LNCAP (cell line): Measurements from ENCODE around the gene TBX2.
A peak's percentile ranks its signal among the peaks of the same experiment; 100 is the strongest.

Experiments
- TF ChIP-seq, protein P1 (sequence below): fragments of 450-650 bp; IDR thresholded peaks from 2 replicates; pipeline ENCODE4 v1.5.1; 2017; ENCODE audit warnings: mild to moderate bottlenecking

TBX2 gene

GRCh38 chr17:61414141-61414935, 14.7 kb downstream of the TBX2 start:
- TF ChIP-seq, protein P1, sequence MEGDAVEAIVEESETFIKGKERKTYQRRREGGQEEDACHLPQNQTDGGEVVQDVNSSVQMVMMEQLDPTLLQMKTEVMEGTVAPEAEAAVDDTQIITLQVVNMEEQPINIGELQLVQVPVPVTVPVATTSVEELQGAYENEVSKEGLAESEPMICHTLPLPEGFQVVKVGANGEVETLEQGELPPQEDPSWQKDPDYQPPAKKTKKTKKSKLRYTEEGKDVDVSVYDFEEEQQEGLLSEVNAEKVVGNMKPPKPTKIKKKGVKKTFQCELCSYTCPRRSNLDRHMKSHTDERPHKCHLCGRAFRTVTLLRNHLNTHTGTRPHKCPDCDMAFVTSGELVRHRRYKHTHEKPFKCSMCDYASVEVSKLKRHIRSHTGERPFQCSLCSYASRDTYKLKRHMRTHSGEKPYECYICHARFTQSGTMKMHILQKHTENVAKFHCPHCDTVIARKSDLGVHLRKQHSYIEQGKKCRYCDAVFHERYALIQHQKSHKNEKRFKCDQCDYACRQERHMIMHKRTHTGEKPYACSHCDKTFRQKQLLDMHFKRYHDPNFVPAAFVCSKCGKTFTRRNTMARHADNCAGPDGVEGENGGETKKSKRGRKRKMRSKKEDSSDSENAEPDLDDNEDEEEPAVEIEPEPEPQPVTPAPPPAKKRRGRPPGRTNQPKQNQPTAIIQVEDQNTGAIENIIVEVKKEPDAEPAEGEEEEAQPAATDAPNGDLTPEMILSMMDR = no peak

DNA sequence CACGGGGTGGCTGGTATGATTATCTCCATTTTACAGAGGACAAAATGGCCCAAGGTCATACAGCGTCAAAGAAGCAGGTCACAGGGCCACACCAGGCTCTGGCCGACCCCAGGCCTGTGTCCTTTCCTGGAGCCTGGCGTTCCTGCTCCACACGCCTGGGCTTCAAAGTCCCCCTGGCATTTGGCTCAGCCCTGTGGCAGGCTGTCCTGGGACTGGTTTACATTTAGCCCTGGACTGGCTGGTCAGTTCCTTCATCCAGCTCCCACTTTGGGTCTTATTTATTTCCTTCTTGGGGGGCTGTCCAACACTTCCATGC, 15.3 kb downstream of the TBX2 start:
- TF ChIP-seq, protein P1 = no peak

DNA sequence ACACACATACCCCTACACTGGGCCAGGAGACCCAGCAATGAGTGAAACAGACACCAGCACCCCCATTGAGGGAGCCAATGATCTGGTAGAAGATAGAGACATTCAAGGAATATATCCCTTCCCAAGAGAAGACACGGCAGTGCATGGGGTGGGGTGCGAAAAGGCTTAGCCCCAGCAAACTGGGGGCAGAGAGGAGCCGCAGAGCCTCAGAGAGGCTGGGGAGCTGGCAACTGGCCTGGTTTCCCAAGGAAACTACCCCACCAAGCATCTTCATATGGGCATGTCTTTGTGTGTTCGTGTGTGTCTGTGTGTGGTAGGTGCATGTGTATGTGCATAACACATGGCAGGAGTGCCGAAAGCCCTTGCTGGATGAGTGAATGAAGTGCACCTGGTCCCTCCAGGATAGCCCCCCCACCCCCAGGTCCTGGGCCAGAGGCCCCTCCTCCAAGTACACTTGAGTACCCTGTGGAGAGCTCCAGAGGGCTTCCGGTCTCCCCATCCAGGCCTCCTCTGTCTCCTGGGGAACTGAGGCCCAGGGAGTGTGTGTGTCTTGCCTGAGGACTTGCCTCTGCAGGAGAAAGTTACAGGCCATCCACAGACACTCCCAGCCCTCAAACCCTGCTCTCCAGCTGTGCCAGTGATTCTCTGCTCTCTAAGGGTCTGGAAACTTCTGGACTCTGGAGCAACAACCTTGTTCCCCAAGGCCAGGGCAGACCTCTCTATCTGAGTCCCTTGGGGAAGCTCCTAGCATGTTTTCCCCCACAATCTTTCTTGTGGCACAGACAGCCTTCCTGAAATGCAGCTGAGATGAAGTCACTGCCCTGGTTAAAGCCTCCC, 15.9 kb downstream of the TBX2 start:
- TF ChIP-seq, protein P1 = no peak

DNA sequence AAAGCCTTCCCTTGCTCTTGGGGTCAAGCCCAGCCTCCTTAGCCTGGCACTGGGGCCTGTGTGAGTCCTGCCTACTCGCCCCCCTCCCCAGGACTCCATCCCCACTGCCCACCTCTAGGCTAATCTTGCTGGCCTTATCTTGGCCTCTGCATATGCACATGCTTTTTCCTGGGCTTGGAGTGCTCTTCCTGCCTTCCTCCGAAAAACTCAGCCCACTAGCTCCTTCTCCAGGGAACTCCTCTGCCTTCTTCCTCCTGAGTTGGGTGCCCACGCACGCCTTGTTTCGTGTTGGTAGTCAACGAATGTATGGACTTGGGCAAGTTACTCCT, 16.5 kb downstream of the TBX2 start:
- TF ChIP-seq, protein P1 = no peak

DNA sequence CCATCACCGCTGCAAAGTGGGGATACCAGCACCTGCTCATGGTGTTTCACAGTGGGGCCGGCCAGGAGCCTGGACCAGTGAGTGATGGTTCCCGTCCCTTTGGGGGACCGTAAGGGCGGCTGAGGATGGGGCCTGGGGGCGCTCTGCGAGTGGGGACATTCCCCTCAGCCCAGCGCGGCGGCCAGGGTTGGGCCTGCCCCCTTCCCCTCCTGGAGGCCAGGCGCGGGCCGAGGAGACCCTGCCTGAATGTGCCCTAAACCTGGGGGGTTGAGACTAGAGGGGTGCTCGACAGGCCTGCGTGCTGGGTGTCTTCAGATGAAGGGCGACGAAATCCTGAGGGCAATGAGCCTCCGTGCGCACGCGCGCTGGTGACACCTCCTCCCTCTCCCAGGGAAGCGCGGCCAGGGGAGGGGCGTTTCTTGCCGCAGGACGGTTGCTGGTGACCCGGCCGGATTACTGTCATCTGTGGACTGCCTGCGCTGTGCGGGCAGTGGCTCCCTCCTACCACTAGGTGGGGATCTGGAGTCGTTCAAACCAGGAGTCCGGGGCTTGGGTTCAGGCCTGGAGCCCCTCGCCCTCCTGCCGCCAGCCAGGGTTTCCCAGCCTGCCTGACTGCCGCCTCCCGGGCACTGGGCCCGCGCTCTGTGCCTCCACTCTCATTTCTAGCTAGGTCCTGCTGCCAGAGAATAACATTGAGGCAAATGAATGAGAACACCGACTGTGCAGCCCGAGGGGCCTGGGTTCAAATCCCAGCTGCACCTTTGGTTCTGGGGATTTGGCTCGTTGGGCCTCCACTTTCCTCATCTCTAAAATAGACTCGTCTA, 17.1 kb downstream of the TBX2 start:
- TF ChIP-seq, protein P1 = peak; percentile 97

DNA sequence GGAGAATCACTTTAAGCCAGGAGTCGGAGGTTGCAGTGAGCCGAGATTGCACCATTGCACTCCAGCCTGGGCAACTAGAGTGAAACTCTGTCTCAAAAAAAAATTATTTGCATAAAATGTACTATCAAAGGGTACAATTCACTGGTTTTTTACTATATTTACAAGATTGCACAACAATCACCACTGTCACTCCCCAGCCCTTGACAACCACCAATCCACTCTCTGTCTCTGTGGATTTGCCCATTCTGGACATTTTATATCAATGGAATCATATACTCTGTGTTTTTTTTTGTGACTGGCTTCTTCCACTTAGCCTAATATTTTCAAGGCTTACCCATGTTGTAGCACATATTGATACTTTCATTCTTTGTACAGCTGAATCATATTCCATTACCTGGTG, 18.8 kb downstream of the TBX2 start:
- TF ChIP-seq, protein P1 = no peak

- TF ChIP-seq, protein P1 = no peak
These were observed 19.9 kb downstream of the TBX2 start for GRCh38 chr17:61419496-61420046.
